A673 (cell line): Measurements from ENCODE around the gene SNX2. TPM values are rescaled to one million over a fixed set of nuclear protein-coding genes. Genes with fewer than 3 reads are reported as not detected.

ENCODE experiments used
- BruUV-seq: library from RNA; stranded (reverse); fragments of 400-500 nt; replicated peaks from 2 replicates; lab custom pipeline; 2021; lab: Mats Ljungman, UMichigan
- CTCF ChIA-PET: fragments of 300-600 bp; sonication (Branson Sonifier 250); formaldehyde crosslinking; loops from one replicate; lab custom pipeline; 2022; ENCODE audit warnings: antibody characterized with exemption; lab: Charles Lee
- POLR2A ChIA-PET: fragments of 300-600 bp; sonication (Branson Sonifier 250); formaldehyde crosslinking; loops from one replicate; lab custom pipeline; 2022; ENCODE audit warnings: antibody characterized with exemption; ENCODE audit not compliant: low non-redundant PET; lab: Charles Lee
- DNase-seq: peaks from one replicate; pipeline ENCODE4 v3.0.0-alpha.2; 2015; ENCODE audit warnings: low spot score
- H3K27ac ChIP-seq: fragments of 200-600 bp; sonication (generic); 2 replicates; pipeline ENCODE4 v1.5.1; 2016; ENCODE audit warnings: mixed run types, low read depth, mild to moderate bottlenecking, mixed read lengths, antibody characterized with exemption, low read length; ENCODE audit not compliant: poor library complexity, severe bottlenecking
- H3K27me3 ChIP-seq: fragments of 200-600 bp; sonication (generic); replicated peaks from 2 replicates; pipeline ENCODE4 v1.6.1; 2017; ENCODE audit warnings: mixed run types, low read depth, mild to moderate bottlenecking, mixed read lengths, antibody characterized with exemption, low read length; ENCODE audit not compliant: insufficient read depth, poor library complexity
- H3K36me3 ChIP-seq: fragments of 200-600 bp; sonication (generic); 2 replicates; pipeline ENCODE4 v1.6.1; 2016; ENCODE audit warnings: mixed run types, mild to moderate bottlenecking, mixed read lengths, antibody characterized with exemption, low read length; ENCODE audit not compliant: insufficient read depth, poor library complexity, severe bottlenecking
- H3K4me1 ChIP-seq: fragments of 200-600 bp; sonication (generic); 2 replicates; pipeline ENCODE4 v1.6.1; 2017; ENCODE audit warnings: mixed run types, mild to moderate bottlenecking, mixed read lengths, antibody characterized with exemption, low read length; ENCODE audit not compliant: insufficient read depth, poor library complexity, severe bottlenecking
- H3K4me3 ChIP-seq: fragments of 200-600 bp; sonication (generic); 2 replicates; pipeline ENCODE4 v1.5.1; 2016; ENCODE audit warnings: low read depth, mixed run types, mild to moderate bottlenecking, mixed read lengths, low read length; ENCODE audit not compliant: poor library complexity, severe bottlenecking
- H3K9me3 ChIP-seq: fragments of 200-600 bp; sonication (generic); 2 replicates; pipeline ENCODE4 v1.6.1; 2016; ENCODE audit warnings: mixed run types, low read depth, mild to moderate bottlenecking, mixed read lengths, antibody characterized with exemption, low read length; ENCODE audit not compliant: poor library complexity, severe bottlenecking
- EZH2 ChIP-seq: fragments of 200-600 bp; sonication (generic); IDR thresholded peaks from 2 replicates; pipeline ENCODE4 v1.6.1; 2017; ENCODE audit warnings: borderline replicate concordance, low read depth, mild to moderate bottlenecking, mixed read lengths, antibody characterized with exemption, low read length; ENCODE audit not compliant: poor library complexity, severe bottlenecking
- intact Hi-C: fragments of 100-400 bp; cut with micrococcal nuclease; formaldehyde crosslinking; loops from one replicate; pipeline ENCODE4 v1.10.0; 2022; ENCODE audit not compliant: unreplicated experiment
- total RNA-seq: library from RNA; stranded (reverse); gene quantifications from 2 replicates; pipeline ENCODE4 v1.2.3, GENCODE V29; 2021
- TF ChIP-seq, protein P1 (sequence below): fragments of 300-800, 200-600 bp; sonication (generic); conservative IDR thresholded peaks from 2 replicates; pipeline ENCODE4 v1.5.1; 2017; ENCODE audit warnings: low read depth, mild to moderate bottlenecking, antibody characterized with exemption, low read length, moderate library complexity, mixed read lengths

SNX2 gene
- total RNA-seq, 1 experiment from 2014 or later = 64.3 TPM

DNA sequence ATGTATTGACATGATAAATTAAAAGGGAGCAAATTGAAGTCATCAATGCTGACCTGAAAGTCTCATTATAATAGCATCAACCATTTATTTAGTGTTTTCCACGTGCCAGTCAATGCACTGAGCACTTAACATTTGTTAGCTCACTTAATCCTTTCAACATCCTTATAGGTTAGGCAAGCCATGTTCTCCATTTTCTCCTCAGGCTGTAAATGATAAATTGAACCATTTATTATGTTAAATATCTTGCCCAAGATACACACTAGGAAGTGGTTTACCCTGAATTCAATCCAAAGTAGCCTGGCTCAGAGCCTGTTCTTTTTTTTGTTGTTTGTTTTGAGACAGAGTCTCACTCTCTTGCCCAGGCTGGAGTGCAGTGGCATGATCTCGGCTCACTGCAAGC is 25.0 kb upstream of the SNX2 start:
- Histone ChIP-seq H3K9me3 (no peaks in the 10 kb centered on the region), H3K4me1 (no peaks in the 10 kb centered on the region), H3K27ac (no peak overlapping the region), H3K36me3 (no peaks in the 10 kb centered on the region), H3K27me3 (no peaks in the 10 kb centered on the region), H3K4me3 (no peak overlapping the region)
- CTCF ChIA-PET = no interaction called here
- DNase-seq = no peak
- POLR2A ChIA-PET = no interaction called here
- TF ChIP-seq, protein P1, sequence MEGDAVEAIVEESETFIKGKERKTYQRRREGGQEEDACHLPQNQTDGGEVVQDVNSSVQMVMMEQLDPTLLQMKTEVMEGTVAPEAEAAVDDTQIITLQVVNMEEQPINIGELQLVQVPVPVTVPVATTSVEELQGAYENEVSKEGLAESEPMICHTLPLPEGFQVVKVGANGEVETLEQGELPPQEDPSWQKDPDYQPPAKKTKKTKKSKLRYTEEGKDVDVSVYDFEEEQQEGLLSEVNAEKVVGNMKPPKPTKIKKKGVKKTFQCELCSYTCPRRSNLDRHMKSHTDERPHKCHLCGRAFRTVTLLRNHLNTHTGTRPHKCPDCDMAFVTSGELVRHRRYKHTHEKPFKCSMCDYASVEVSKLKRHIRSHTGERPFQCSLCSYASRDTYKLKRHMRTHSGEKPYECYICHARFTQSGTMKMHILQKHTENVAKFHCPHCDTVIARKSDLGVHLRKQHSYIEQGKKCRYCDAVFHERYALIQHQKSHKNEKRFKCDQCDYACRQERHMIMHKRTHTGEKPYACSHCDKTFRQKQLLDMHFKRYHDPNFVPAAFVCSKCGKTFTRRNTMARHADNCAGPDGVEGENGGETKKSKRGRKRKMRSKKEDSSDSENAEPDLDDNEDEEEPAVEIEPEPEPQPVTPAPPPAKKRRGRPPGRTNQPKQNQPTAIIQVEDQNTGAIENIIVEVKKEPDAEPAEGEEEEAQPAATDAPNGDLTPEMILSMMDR = no peak
- TF ChIP-seq EZH2 = no peak
- no TSS peak for BruUV-seq
- intact Hi-C loops = no loop called here

DNA sequence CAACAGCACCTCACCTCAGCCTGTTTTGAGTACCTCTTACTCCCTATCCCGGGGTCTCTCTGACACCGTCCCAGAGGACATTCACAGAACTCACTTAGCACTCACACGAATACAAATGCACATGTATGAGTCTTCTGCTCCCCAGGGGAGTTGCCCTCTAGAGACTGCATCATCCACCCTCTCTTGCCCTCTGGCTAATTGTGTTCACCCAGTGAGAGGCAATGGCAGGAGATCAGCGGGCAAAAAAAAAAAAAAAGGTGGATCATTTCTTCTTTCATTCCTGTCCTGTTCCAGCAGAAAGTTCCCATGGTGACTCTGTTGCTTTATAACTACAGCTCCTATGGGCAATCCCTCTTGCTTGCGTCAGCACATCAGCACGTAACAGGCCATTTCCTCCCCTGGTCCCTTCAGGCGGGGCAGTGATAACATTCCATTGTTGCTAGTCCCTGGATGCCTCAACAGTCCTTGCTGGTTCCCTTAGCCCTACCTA is 23.5 kb upstream of the SNX2 start:
- no peak for DNase-seq
- CTCF ChIA-PET = no interaction called here
- no peaks in the 10 kb centered on the region for H3K36me3 ChIP-seq
- H3K27me3 ChIP-seq = no peaks in the 10 kb centered on the region
- POLR2A ChIA-PET = no interaction called here
- intact Hi-C loops = no loop called here
- H3K27ac ChIP-seq = no peak overlapping the region
- H3K9me3 ChIP-seq = no peaks in the 10 kb centered on the region
- peaks cover 3% of the 10 kb centered on the region for H3K4me1 ChIP-seq
- H3K4me3 ChIP-seq = no peak overlapping the region
- no peak for TF ChIP-seq EZH2
- TF ChIP-seq, protein P1 = no peak
- no TSS peak for BruUV-seq

DNA sequence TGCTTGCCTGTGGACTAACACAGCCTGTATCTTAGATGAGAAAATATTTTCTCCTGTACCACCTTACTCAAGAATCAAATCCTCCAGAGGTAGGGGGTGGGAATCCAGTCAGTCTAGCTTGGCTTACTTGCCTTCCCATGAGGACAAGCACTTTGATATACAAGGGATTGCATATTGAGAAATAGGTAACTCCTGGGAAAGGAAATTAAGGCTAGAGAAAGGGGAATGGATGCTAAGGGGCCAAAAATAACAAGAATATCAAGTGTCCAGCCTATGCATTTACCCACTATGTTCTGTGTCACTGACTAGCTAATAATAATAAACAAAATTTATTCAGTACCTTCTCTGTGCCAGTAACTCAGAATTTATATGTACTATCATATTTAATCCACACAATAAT is 21.4 kb upstream of the SNX2 start:
- intact Hi-C loops = no loop called here
- Histone ChIP-seq H3K27ac (no peak overlapping the region), H3K4me1 (peaks cover 3% of the 10 kb centered on the region), H3K9me3 (no peaks in the 10 kb centered on the region), H3K36me3 (no peaks in the 10 kb centered on the region), H3K4me3 (no peak overlapping the region), H3K27me3 (no peaks in the 10 kb centered on the region)
- CTCF ChIA-PET = no interaction called here
- DNase-seq = no peak
- TF ChIP-seq EZH2 = no peak
- TF ChIP-seq, protein P1 = no peak
- BruUV-seq = no TSS peak
- POLR2A ChIA-PET = interaction anchor here (0.6 kb wide), 1 partner anchor 56 kb away, joined by 5 read pairs; no protein-coding TSS in a partner anchor
